Gastrocnemius medialis (tissue), 4 donors: ENCODE results near the gene SLC12A7. TPM values are rescaled to one million over a fixed set of nuclear protein-coding genes. Genes with fewer than 3 reads are reported as not detected.

Source experiments
- ATAC-seq, 2 donors: fragments of 150-250 bp; one replicate each; pipeline ENCODE4 v1.9.1; 2016
- DNase-seq, 2 donors: peaks; one replicate each; pipeline ENCODE4 v3.0.0-alpha.2; 2019
- H3K27ac ChIP-seq, 4 donors: fragments of 200-600 bp; sonication (generic); 1 replicate in 1 of 4; 2 replicates in 3 of 4; pipeline ENCODE4 v1.5.1; 2016 to 2018; ENCODE audit warnings: mild to moderate bottlenecking in 2 of 4, moderate library complexity in 1 of 4
- H3K27me3 ChIP-seq, 3 donors: fragments of 200-600 bp; sonication (generic) in 2 of 3; 1 replicate in 1 of 3; 2 replicates in 2 of 3; pipeline versions ENCODE4 v1.5.1 to v1.6.0; 2016 to 2019; ENCODE audit warnings: mild to moderate bottlenecking in 1 of 3, moderate library complexity in 1 of 3
- H3K36me3 ChIP-seq, 2 donors: fragments of 200-600 bp; sonication (generic) in 1 of 2; one replicate each; pipeline ENCODE4 v1.5.1; 2017 to 2018
- H3K4me1 ChIP-seq, 2 donors: fragments of 200-600 bp; sonication (generic) in 1 of 2; one replicate each; pipeline ENCODE4 v1.5.1; 2016 to 2017; ENCODE audit warnings: mild to moderate bottlenecking in 2 of 2
- H3K4me3 ChIP-seq, 4 donors: fragments of 200-600 bp; sonication (generic) in 3 of 4; 1 replicate in 1 of 4; 2 replicates in 3 of 4; pipeline ENCODE4 v1.5.1; 2016 to 2019; ENCODE audit warnings: mild to moderate bottlenecking in 2 of 4
- H3K9me3 ChIP-seq, 3 donors: fragments of 200-600 bp; sonication (generic) in 2 of 3; 1 replicate in 1 of 3; 2 replicates in 2 of 3; pipeline ENCODE4 v1.5.1; 2016 to 2019
- POLR2A ChIP-seq, 2 donors: fragments of 450-650 bp; IDR thresholded peaks; one replicate each; pipeline ENCODE4 v1.6.1; 2017; ENCODE audit warnings: antibody characterized with exemption in 2 of 2, mild to moderate bottlenecking in 2 of 2, moderate library complexity in 2 of 2
- in situ Hi-C, 4 donors: fragments of 200-750 bp; cut with MboI; loops; one replicate each; pipeline versions ENCODE4 v1.15.0 to v1.8.0; 2017; ENCODE audit warnings: low sequenced_read_pairs in 4 of 4
- intact Hi-C: fragments of 100-400 bp; cut with DNase I; formaldehyde crosslinking; loops from one replicate; pipeline ENCODE4 v1.15.1; 2023; ENCODE audit warnings: low total_unique reads
- total RNA-seq, 4 donors: library from RNA; depleted of rRNA; stranded (reverse); fragments of >200 nt; gene quantifications; one replicate each; pipeline versions ENCODE4 v1.1.0 to v1.2.3, GENCODE V29; 2016
- TF ChIP-seq, protein P1 (sequence below), 5 experiments: fragments of 450-650 bp in 3 of 5; fragments of 200-600 bp in 2 of 5; sonication (generic) in 2 of 5; IDR thresholded peaks in 4 of 5; conservative IDR thresholded peaks in 1 of 5; 1 replicate in 4 of 5; 2 replicates in 1 of 5; pipeline ENCODE4 v1.5.1; 2016 to 2019; ENCODE audit warnings: antibody characterized with exemption in 5 of 5, mild to moderate bottlenecking in 3 of 5, moderate library complexity in 3 of 5

SLC12A7 gene
- total RNA-seq, 4 donors from 2014 or later: 1.6 to 5.3 (median 3.5) TPM

DNA sequence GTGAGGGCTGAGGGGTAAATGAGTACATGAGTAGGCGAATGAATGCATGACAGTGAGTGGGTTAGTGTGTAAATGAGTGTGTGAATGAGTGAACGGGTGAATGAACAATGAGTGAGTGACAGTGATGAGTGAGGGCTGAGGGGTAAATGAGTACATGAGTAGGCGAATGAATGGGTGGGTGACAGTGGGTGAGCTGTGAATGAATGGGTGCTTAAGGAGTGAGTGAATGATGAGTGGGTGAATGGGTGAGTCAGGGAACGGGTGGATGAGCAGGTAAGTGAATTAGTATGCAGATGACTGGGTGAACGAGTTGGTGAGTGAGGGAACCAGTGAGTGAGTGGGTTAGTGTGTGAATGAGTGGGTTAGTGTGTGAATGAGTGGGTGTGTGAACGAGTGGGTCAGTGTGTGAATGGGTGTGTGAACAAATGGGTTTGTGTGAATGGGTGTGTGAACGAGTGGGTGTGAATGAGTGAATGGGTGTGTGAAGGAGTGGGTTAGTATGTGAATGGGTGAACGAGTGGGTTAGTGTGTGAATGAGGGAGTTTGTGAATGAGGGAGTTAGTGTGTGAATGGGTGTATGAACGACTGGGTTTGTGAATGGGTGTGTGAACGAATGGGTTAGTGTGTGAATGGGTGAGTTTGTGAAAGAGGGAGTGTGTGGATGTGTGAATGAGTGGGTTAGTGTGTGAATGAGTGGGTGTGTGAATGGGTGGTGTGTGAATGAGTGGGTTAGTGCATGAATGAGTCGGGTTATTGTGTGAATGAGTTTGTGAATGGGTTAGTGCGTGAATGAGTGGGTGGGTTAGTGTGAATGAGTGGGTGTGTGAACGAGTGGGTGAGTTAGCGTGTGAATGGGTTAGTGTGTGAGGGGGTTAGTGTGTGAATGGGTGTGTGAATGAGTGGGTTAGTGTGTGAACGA, 70.4 kb downstream of the SLC12A7 start:
- H3K27ac ChIP-seq: no peak overlapping the region
- ATAC-seq (no peak), DNase-seq (no peak)
- intact Hi-C loops: no loop called here
- TF ChIP-seq, protein P1, sequence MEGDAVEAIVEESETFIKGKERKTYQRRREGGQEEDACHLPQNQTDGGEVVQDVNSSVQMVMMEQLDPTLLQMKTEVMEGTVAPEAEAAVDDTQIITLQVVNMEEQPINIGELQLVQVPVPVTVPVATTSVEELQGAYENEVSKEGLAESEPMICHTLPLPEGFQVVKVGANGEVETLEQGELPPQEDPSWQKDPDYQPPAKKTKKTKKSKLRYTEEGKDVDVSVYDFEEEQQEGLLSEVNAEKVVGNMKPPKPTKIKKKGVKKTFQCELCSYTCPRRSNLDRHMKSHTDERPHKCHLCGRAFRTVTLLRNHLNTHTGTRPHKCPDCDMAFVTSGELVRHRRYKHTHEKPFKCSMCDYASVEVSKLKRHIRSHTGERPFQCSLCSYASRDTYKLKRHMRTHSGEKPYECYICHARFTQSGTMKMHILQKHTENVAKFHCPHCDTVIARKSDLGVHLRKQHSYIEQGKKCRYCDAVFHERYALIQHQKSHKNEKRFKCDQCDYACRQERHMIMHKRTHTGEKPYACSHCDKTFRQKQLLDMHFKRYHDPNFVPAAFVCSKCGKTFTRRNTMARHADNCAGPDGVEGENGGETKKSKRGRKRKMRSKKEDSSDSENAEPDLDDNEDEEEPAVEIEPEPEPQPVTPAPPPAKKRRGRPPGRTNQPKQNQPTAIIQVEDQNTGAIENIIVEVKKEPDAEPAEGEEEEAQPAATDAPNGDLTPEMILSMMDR (IDR thresholded peaks at IDR 0.05 in 4 of 5, conservative IDR thresholded peaks at IDR 0.05 in 1 of 5): no peak
- TF ChIP-seq POLR2A (IDR thresholded peaks at IDR 0.05): no peak
- H3K9me3 ChIP-seq: no peaks in the 10 kb centered on the region
- in situ Hi-C loops: no loop called here
- H3K36me3 ChIP-seq: no peaks in the 10 kb centered on the region
- peaks cover 0 to 6% (median 0%) of the 10 kb centered on the region in 3 donors for H3K27me3 ChIP-seq
- no peaks in the 10 kb centered on the region for H3K4me1 ChIP-seq
- H3K4me3 ChIP-seq: no peak overlapping the region

GRCh38 chr5:1040571-1040970, 71.3 kb downstream of the SLC12A7 start:
- ATAC-seq: no peak
- H3K27me3 ChIP-seq: peaks cover 0 to 6% (median 0%) of the 10 kb centered on the region in 3 donors
- H3K4me3 ChIP-seq: no peak overlapping the region
- no peaks in the 10 kb centered on the region for H3K9me3 ChIP-seq
- in situ Hi-C loops (no loop called here), intact Hi-C loops (no loop called here)
- no peaks in the 10 kb centered on the region for H3K36me3 ChIP-seq
- TF ChIP-seq, protein P1 (IDR thresholded peaks at IDR 0.05 in 4 of 5, conservative IDR thresholded peaks at IDR 0.05 in 1 of 5): no peak
- no peak for TF ChIP-seq POLR2A (IDR thresholded peaks at IDR 0.05)
- no peak overlapping the region for H3K27ac ChIP-seq
- H3K4me1 ChIP-seq: no peaks in the 10 kb centered on the region
- DNase-seq: no peak

DNA sequence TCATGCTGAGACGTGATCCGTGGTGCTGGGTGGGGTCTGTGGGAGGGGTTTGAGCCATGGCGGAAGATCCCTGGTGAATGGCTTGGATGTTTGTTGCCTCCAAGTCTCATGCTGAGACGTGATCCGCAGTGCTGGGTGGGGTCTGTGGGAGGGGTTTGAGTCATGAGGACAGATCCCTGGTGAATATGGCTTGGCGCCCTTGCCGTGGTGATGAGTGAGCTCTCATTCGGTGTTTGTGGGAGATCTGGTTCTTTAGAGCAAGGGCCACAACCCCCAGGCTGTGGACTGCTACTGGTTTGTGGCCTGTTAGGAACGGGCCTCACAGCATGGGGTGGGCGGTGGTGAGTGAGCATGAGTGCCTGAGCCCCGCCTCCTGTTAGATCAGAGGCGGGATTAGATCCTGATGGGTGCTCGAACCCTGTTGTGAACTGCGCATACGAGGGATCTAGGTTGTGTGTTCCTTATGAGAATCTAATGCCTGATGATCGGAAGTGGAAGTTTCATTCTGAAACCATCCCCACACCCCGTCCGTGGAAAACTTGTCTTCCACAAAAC, 72.1 kb downstream of the SLC12A7 start:
- no peaks in the 10 kb centered on the region for H3K4me1 ChIP-seq
- no peaks in the 10 kb centered on the region for H3K36me3 ChIP-seq
- H3K27me3 ChIP-seq: peaks cover 0 to 6% (median 0%) of the 10 kb centered on the region in 3 donors
- H3K4me3 ChIP-seq: no peak overlapping the region
- H3K27ac ChIP-seq: no peak overlapping the region
- in situ Hi-C loops: no loop called here
- DNase-seq (no peak), ATAC-seq (no peak)
- TF ChIP-seq POLR2A (IDR thresholded peaks at IDR 0.05): no peak
- TF ChIP-seq, protein P1 (IDR thresholded peaks at IDR 0.05 in 4 of 5, conservative IDR thresholded peaks at IDR 0.05 in 1 of 5): no peak
- no peaks in the 10 kb centered on the region for H3K9me3 ChIP-seq
- intact Hi-C loops: no loop called here

DNA sequence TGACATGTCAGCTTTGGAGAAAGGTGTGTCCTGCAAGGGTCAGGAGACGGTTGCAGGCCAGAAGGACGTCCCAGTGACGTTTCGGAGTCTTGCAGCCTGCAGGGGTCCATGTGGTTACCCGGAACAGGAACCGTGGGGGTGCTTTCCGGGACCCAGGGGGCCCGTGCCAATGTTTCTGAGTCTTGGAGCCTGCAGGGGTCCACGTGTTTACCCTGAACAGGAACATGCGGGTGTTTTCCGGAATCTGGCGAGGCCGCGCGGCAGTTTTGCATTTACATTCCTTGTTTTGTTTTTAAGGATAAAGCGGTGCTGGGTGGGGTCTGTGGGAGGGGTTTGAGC, 72.7 kb downstream of the SLC12A7 start:
- no peaks in the 10 kb centered on the region for H3K36me3 ChIP-seq
- no peak for TF ChIP-seq POLR2A (IDR thresholded peaks at IDR 0.05)
- TF ChIP-seq, protein P1 (IDR thresholded peaks at IDR 0.05 in 4 of 5, conservative IDR thresholded peaks at IDR 0.05 in 1 of 5): no peak
- H3K9me3 ChIP-seq: no peaks in the 10 kb centered on the region
- intact Hi-C loops: no loop called here
- H3K4me1 ChIP-seq: no peaks in the 10 kb centered on the region
- DNase-seq (no peak), ATAC-seq (no peak)
- no peak overlapping the region for H3K27ac ChIP-seq
- in situ Hi-C loops: no loop called here
- no peak overlapping the region for H3K4me3 ChIP-seq
- peaks cover 0 to 6% (median 0%) of the 10 kb centered on the region in 3 donors for H3K27me3 ChIP-seq
